ENCODE measurements around the gene SLC9A9.

Gene SLC9A9

GRCh38 chr3:143536817-143537535, 311.3 kb downstream of the SLC9A9 start:
- TF ChIP-seq EZH2phosphoT487 (IDR thresholded peaks at IDR 0.05; ENCODE audit: low read depth) (no peak), CTCF (IDR thresholded peaks at IDR 0.05; ENCODE audit: low read depth, low read length) (no peak)
- peak overlapping the region; percentile 65 for H3K4me3 ChIP-seq (ENCODE audit: low read length)

GRCh38 chr3:143535994-143536784, 312.1 kb downstream of the SLC9A9 start:
- no peak overlapping the region for H2AFZ ChIP-seq (ENCODE audit: low read depth, low read length)
- peak overlapping the region; percentile 46 for H3K9ac ChIP-seq (ENCODE audit: low read length)
- peak overlapping the region; percentile 65 for H3K4me3 ChIP-seq (ENCODE audit: low read length)
- no peaks in the 10 kb centered on the region for H3K79me2 ChIP-seq (ENCODE audit: low read length)
- TF ChIP-seq CTCF (IDR thresholded peaks at IDR 0.05; ENCODE audit: low read depth, low read length), result no peak
- no peak for TF ChIP-seq EZH2phosphoT487 (IDR thresholded peaks at IDR 0.05; ENCODE audit: low read depth)
- H3K27me3 ChIP-seq (ENCODE audit: low read depth, low read length), result no peaks in the 10 kb centered on the region
- peaks cover 4% of the 10 kb centered on the region for H3K36me3 ChIP-seq (replicated peaks; ENCODE audit: low read depth, low read length)
- H3K4me1 ChIP-seq (ENCODE audit: low read length), result peaks cover 63% of the 10 kb centered on the region
- no peaks in the 10 kb centered on the region for H4K20me1 ChIP-seq (ENCODE audit: insufficient read depth, low read length)
- H3K9me3 ChIP-seq (ENCODE audit: insufficient read depth, low read length), result no peaks in the 10 kb centered on the region
- H3K27ac ChIP-seq (ENCODE audit: low read length), result peak overlapping the region; percentile 85
- H3K4me2 ChIP-seq (ENCODE audit: low read length), result peak overlapping the region; percentile 82

More at GRCh38 chr3:143536817-143537535, 311.3 kb downstream of the SLC9A9 start:
- H3K27ac ChIP-seq (ENCODE audit: low read length), result peak overlapping the region; percentile 85
- H3K4me1 ChIP-seq (ENCODE audit: low read length), result peaks cover 57% of the 10 kb centered on the region
- peaks cover 4% of the 10 kb centered on the region for H3K36me3 ChIP-seq (replicated peaks; ENCODE audit: low read depth, low read length)
- H4K20me1 ChIP-seq (ENCODE audit: insufficient read depth, low read length), result no peaks in the 10 kb centered on the region
- H2AFZ ChIP-seq (ENCODE audit: low read depth, low read length), result no peak overlapping the region
- H3K9ac ChIP-seq (ENCODE audit: low read length), result peak overlapping the region; percentile 46
- H3K4me2 ChIP-seq (ENCODE audit: low read length), result peak overlapping the region; percentile 82
- H3K9me3 ChIP-seq (ENCODE audit: insufficient read depth, low read length), result no peaks in the 10 kb centered on the region
- H3K27me3 ChIP-seq (ENCODE audit: low read depth, low read length), result no peaks in the 10 kb centered on the region
- H3K79me2 ChIP-seq (ENCODE audit: low read length), result no peaks in the 10 kb centered on the region

GRCh38 chr3:143533391-143533790, 314.9 kb downstream of the SLC9A9 start:
- Histone ChIP-seq H3K9me3 (ENCODE audit: insufficient read depth, low read length) (no peaks in the 10 kb centered on the region), H2AFZ (ENCODE audit: low read depth, low read length) (no peak overlapping the region), H3K9ac (ENCODE audit: low read length) (no peak overlapping the region), H3K4me3 (ENCODE audit: low read length) (no peak overlapping the region), H3K27me3 (ENCODE audit: low read depth, low read length) (no peaks in the 10 kb centered on the region), H4K20me1 (ENCODE audit: insufficient read depth, low read length) (no peaks in the 10 kb centered on the region), H3K4me2 (ENCODE audit: low read length) (no peak overlapping the region), H3K4me1 (ENCODE audit: low read length) (peaks cover 84% of the 10 kb centered on the region), H3K36me3 (replicated peaks; ENCODE audit: low read depth, low read length) (peaks cover 4% of the 10 kb centered on the region), H3K27ac (ENCODE audit: low read length) (no peak overlapping the region), H3K79me2 (ENCODE audit: low read length) (no peaks in the 10 kb centered on the region)
- TF ChIP-seq EZH2phosphoT487 (IDR thresholded peaks at IDR 0.05; ENCODE audit: low read depth) (no peak), CTCF (IDR thresholded peaks at IDR 0.05; ENCODE audit: low read depth, low read length) (no peak)

GRCh38 chr3:143532091-143532490, 316.2 kb downstream of the SLC9A9 start:
- Histone ChIP-seq H3K27ac (ENCODE audit: low read length) (no peak overlapping the region), H4K20me1 (ENCODE audit: insufficient read depth, low read length) (no peaks in the 10 kb centered on the region), H2AFZ (ENCODE audit: low read depth, low read length) (no peak overlapping the region), H3K27me3 (ENCODE audit: low read depth, low read length) (no peaks in the 10 kb centered on the region), H3K4me3 (ENCODE audit: low read length) (no peak overlapping the region), H3K4me2 (ENCODE audit: low read length) (no peak overlapping the region), H3K9me3 (ENCODE audit: insufficient read depth, low read length) (no peaks in the 10 kb centered on the region), H3K79me2 (ENCODE audit: low read length) (no peaks in the 10 kb centered on the region), H3K4me1 (ENCODE audit: low read length) (peaks cover 81% of the 10 kb centered on the region), H3K9ac (ENCODE audit: low read length) (no peak overlapping the region), H3K36me3 (replicated peaks; ENCODE audit: low read depth, low read length) (peaks cover 8% of the 10 kb centered on the region)
- no peak for TF ChIP-seq CTCF (IDR thresholded peaks at IDR 0.05; ENCODE audit: low read depth, low read length)
- no peak for TF ChIP-seq EZH2phosphoT487 (IDR thresholded peaks at IDR 0.05; ENCODE audit: low read depth)
